Transverse colon (tissue), 4 donors: ENCODE data around the gene GTF2F2. TPM values are rescaled to one million over a fixed set of nuclear protein-coding genes. Genes with fewer than 3 reads are reported as not detected.
A peak's percentile ranks its signal among the peaks of the same experiment; 100 is the strongest.

Source experiments
- DNase-seq: peaks from one replicate; pipeline ENCODE4 v3.0.0-alpha.2; 2019
- H3K27ac ChIP-seq, 4 donors: fragments of 200-600 bp; sonication (generic); 2 replicates each; pipeline ENCODE4 v1.5.1; 2016 to 2018; ENCODE audit warnings: inconsistent platforms in 4 of 4
- H3K27me3 ChIP-seq: fragments of 200-600 bp; sonication (generic); 2 replicates; pipeline ENCODE4 v1.5.1; 2017; ENCODE audit warnings: inconsistent platforms
- H3K36me3 ChIP-seq, 4 donors: fragments of 200-600 bp; sonication (generic); 2 replicates each; pipeline ENCODE4 v1.5.1; 2017 to 2019; ENCODE audit warnings: inconsistent platforms in 4 of 4
- H3K4me1 ChIP-seq, 4 donors: fragments of 200-600 bp; sonication (generic); 2 replicates each; pipeline ENCODE4 v1.5.1; 2017 to 2020; ENCODE audit warnings: inconsistent platforms in 4 of 4
- H3K4me3 ChIP-seq, 4 donors: fragments of 200-600 bp; sonication (generic); 1 replicate in 1 of 4; 2 replicates in 3 of 4; pipeline versions ENCODE4 v1.5.1 to v1.6.1; 2017 to 2019; ENCODE audit warnings: inconsistent platforms in 4 of 4
- H3K9me3 ChIP-seq, 2 donors: fragments of 200-600 bp; sonication (generic); 2 replicates each; pipeline ENCODE4 v1.5.1; 2017 to 2019; ENCODE audit warnings: inconsistent platforms in 2 of 2
- EP300 ChIP-seq: sonication (generic); formaldehyde crosslinking; IDR thresholded peaks from one replicate; pipeline ENCODE4 v1.6.1; 2017; ENCODE audit warnings: antibody characterized with exemption, low read depth
- POLR2A ChIP-seq: fragments of 450-650 bp; IDR thresholded peaks from one replicate; pipeline ENCODE4 v1.6.1; 2016; ENCODE audit warnings: antibody characterized with exemption, mild to moderate bottlenecking, moderate library complexity
- POLR2AphosphoS5 ChIP-seq, 3 donors: sonication (generic); formaldehyde crosslinking; IDR thresholded peaks; one replicate each; pipeline ENCODE4 v1.6.1; 2016; ENCODE audit warnings: antibody characterized with exemption in 3 of 3
- WGBS, 2 donors: methylation state at CpG; one replicate each; pipeline ENCODE4 v1.1.5; 2018; ENCODE audit warnings: low coverage in 1 of 2; 5-methylcytosine and 5-hydroxymethylcytosine counted together
- in situ Hi-C, 4 donors: fragments of 200-750 bp; cut with MboI; loops; one replicate each; pipeline versions ENCODE4 v1.15.0 to v1.15.1; 2017; ENCODE audit warnings: low sequenced_read_pairs in 3 of 4, low pct_ligation_motif_present in 1 of 4, low pct_unique_long_range_greater_than_20kb in 1 of 4
- intact Hi-C: fragments of 100-400 bp; cut with DNase I; formaldehyde crosslinking; loops from one replicate; pipeline ENCODE4 v1.15.1; 2023; ENCODE audit warnings: low total_unique reads
- total RNA-seq, 4 donors: library from RNA; depleted of rRNA; stranded (reverse); fragments of >200 nt; gene quantifications; one replicate each; pipeline ENCODE4 v1.1.0, GENCODE V29; 2016
- TF ChIP-seq, protein P1 (sequence below), 5 experiments: fragments of 200-600 bp in 3 of 5; fragments of 450-650 bp in 2 of 5; sonication (generic) in 3 of 5; IDR thresholded peaks; 1 replicate in 2 of 5; 2 replicates in 3 of 5; pipeline ENCODE4 v1.5.1; 2016 to 2017; ENCODE audit warnings: antibody characterized with exemption in 5 of 5, inconsistent platforms in 3 of 5, mild to moderate bottlenecking in 2 of 5, moderate library complexity in 1 of 5

Gene GTF2F2
- total RNA-seq, 4 donors from 2014 or later = 6.8 to 23.8 (median 13.5) TPM

DNA sequence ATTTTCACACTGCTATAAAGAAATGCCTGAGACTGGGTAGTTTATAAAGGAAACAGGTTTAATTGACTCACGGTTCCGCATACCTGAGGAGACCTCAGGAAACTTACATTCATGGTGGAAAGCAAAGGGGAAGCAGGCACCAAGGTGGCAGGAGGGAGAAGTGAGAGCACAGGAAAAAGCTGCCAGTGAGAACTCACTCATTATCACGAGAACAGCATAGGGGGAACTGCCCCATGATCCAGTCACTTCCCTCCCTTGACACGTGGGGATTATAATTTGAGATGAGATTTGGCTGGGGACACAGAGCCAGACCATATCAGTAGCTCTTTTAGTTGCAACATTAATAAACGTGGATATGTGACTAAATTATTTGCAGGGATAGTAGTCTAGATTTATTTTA, 84.8 kb downstream of the GTF2F2 start:
- TF ChIP-seq POLR2AphosphoS5 (IDR thresholded peaks at IDR 0.05) (no peak), POLR2A (no peak), EP300 (no peak)
- TF ChIP-seq, protein P1, sequence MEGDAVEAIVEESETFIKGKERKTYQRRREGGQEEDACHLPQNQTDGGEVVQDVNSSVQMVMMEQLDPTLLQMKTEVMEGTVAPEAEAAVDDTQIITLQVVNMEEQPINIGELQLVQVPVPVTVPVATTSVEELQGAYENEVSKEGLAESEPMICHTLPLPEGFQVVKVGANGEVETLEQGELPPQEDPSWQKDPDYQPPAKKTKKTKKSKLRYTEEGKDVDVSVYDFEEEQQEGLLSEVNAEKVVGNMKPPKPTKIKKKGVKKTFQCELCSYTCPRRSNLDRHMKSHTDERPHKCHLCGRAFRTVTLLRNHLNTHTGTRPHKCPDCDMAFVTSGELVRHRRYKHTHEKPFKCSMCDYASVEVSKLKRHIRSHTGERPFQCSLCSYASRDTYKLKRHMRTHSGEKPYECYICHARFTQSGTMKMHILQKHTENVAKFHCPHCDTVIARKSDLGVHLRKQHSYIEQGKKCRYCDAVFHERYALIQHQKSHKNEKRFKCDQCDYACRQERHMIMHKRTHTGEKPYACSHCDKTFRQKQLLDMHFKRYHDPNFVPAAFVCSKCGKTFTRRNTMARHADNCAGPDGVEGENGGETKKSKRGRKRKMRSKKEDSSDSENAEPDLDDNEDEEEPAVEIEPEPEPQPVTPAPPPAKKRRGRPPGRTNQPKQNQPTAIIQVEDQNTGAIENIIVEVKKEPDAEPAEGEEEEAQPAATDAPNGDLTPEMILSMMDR (IDR thresholded peaks at IDR 0.05) = no peak
- Histone ChIP-seq H3K27ac (no peak overlapping the region), H3K36me3 (peaks cover 0 to 5% (median 0%) of the 10 kb centered on the region in 4 donors), H3K4me1 (peaks cover 3 to 28% (median 14%) of the 10 kb centered on the region in 4 donors), H3K9me3 (no peaks in the 10 kb centered on the region), H3K27me3 (no peaks in the 10 kb centered on the region), H3K4me3 (no peak overlapping the region)
- WGBS, 2 donors = 68 to 76% methylated on average over 5 of the region's 5 CpGs
- intact Hi-C loops (no loop called here), in situ Hi-C loops (no loop called here)
- DNase-seq = no peak

DNA sequence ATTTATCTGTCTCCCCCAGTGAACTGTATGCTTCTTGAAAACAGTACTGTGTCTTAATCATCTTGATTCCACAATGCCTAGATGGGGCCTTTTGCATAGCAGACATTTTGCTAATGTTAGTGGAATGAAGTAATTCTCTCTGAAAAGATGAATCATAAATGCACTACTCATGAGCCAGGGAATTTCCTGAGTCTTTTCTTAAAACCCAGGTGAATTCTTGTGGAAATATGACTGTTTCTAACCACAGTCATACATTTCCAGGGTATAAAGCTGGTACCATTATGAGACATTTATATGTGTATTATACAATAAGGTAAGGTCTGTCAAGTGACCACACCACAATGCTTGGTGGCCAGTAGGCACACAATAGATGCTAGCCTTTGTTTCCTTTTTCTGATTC, 86.0 kb downstream of the GTF2F2 start:
- Histone ChIP-seq H3K4me1 (peaks cover 3 to 28% (median 14%) of the 10 kb centered on the region in 4 donors), H3K27ac (peak overlapping the region; percentile 48 to 69 (median 55)), H3K4me3 (no peak overlapping the region), H3K27me3 (no peaks in the 10 kb centered on the region), H3K36me3 (peaks cover 0 to 5% (median 0%) of the 10 kb centered on the region in 4 donors), H3K9me3 (no peaks in the 10 kb centered on the region)
- in situ Hi-C loops (no loop called here), intact Hi-C loops (no loop called here)
- no peak for TF ChIP-seq POLR2AphosphoS5 (IDR thresholded peaks at IDR 0.05)
- DNase-seq = no peak

DNA sequence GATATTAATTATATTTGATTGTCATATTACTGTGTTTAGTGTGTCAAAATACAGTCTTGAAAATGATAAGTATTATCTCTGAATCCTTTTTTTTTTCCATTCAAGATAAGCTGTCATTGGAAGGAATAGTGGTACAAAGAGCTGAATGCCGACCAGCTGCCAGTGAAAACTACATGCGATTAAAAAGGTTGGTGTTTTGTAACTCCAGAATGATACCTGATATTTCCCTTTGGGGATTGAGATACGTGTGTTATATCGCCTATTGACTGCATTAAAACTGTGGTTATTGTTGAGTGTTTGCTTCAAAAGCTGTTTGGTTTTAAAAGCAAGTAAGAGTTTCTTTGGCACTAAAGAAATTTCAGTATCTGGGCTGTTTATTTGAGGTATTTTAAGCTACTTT, 87.0 kb downstream of the GTF2F2 start:
- no peak for DNase-seq
- Histone ChIP-seq H3K36me3 (peaks cover 0 to 5% (median 0%) of the 10 kb centered on the region in 4 donors), H3K4me3 (no peak overlapping the region), H3K4me1 (peaks cover 3 to 28% (median 14%) of the 10 kb centered on the region in 4 donors), H3K27me3 (no peaks in the 10 kb centered on the region), H3K9me3 (no peaks in the 10 kb centered on the region), H3K27ac (peak overlapping the region; percentile 48 to 69 (median 55))
- 60 to 69% methylated on average over 4 of the region's 4 CpGs for WGBS, 2 donors
- no peak for TF ChIP-seq POLR2A
- TF ChIP-seq POLR2AphosphoS5 (IDR thresholded peaks at IDR 0.05) = no peak
- no peak for TF ChIP-seq EP300
- TF ChIP-seq, protein P1 (IDR thresholded peaks at IDR 0.05) = no peak
- in situ Hi-C loops (no loop called here), intact Hi-C loops (no loop called here)

DNA sequence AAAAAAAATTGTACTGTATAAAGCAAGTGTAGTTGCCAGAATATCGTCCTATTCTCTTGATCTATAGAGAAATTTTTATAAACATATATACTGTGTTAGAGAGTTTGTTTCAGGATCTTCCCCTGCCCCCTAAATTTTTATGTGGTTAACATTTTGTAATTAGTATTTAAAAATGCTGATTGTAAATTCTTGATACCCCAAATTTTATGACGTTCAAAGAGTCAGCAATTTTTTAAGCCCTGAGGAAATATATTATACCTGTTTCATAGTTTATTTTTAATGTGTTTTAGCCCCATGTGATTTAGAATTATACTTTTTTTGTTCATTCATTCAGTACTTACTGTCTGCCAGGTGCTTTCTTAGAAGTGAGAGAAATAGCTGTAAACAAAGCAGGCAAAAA, 87.8 kb downstream of the GTF2F2 start:
- WGBS, 2 donors = 52 to 62% methylated on average over 2 of the region's 2 CpGs
- in situ Hi-C loops = no loop called here
- peak overlapping the region in 3 of 4 donors; percentile 50 to 69 (median 60) for H3K27ac ChIP-seq
- H3K27me3 ChIP-seq = no peaks in the 10 kb centered on the region
- intact Hi-C loops = no loop called here
- peaks cover 0 to 5% (median 0%) of the 10 kb centered on the region in 4 donors for H3K36me3 ChIP-seq
- H3K4me1 ChIP-seq = peaks cover 3 to 28% (median 14%) of the 10 kb centered on the region in 4 donors
- H3K4me3 ChIP-seq = no peak overlapping the region
- TF ChIP-seq POLR2A (no peak), POLR2AphosphoS5 (IDR thresholded peaks at IDR 0.05) (no peak), EP300 (no peak)
- TF ChIP-seq, protein P1 (IDR thresholded peaks at IDR 0.05) = no peak
- no peaks in the 10 kb centered on the region for H3K9me3 ChIP-seq
- DNase-seq = no peak

DNA sequence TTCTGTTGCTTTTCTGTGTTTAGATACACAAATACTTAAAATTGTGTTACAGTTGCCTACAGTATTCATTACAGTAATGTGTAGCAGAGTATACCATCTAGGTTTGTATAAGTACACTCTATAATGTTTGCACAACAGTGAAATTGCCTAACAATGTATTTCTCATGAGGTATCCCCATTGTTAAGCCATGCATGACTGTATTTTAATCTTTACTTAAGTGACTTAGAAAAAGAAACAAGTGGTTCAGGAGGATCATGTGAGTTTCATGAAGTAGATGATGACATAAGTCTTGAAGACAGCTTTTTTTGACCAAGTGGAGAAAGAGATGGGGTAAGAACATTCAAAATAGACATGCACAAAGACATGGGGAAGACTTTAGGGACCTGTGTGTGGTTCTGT, 88.9 kb downstream of the GTF2F2 start:
- TF ChIP-seq, protein P1 (IDR thresholded peaks at IDR 0.05) = no peak
- no peak for TF ChIP-seq POLR2AphosphoS5 (IDR thresholded peaks at IDR 0.05)

More for the DNA sequence above, 88.9 kb downstream of the GTF2F2 start:
- H3K9me3 ChIP-seq = no peaks in the 10 kb centered on the region
- H3K36me3 ChIP-seq = peaks cover 0 to 5% (median 0%) of the 10 kb centered on the region in 4 donors
- in situ Hi-C loops = no loop called here
- H3K27me3 ChIP-seq = no peaks in the 10 kb centered on the region
- H3K4me1 ChIP-seq = peaks cover 3 to 28% (median 14%) of the 10 kb centered on the region in 4 donors
- H3K27ac ChIP-seq = peak overlapping the region in 1 of 4 donors; percentile 69
- intact Hi-C loops = no loop called here
- no peak overlapping the region for H3K4me3 ChIP-seq
- DNase-seq = no peak
